NB4 (cell line): Measurements from ENCODE around the gene SLC38A10.

Experiments
- DNase-seq: peaks from one replicate; pipeline ENCODE4 v3.0.0; 2010; ENCODE audit warnings: low read depth
- H3K4me3 ChIP-seq: one replicate; pipeline ENCODE4 v1.5.1; 2011; ENCODE audit warnings: mild to moderate bottlenecking, low read depth, low read length, moderate library complexity
- MYC ChIP-seq: IDR thresholded peaks from 2 replicates; pipeline ENCODE4 v1.6.1; 2011; ENCODE audit warnings: low read depth, low read length
- POLR2A ChIP-seq: IDR thresholded peaks from 2 replicates; pipeline ENCODE4 v1.6.1; 2011; ENCODE audit warnings: mild to moderate bottlenecking; ENCODE audit not compliant: insufficient read length; ENCODE audit errors: extremely low read depth
- TF ChIP-seq, protein P1 (sequence below): IDR thresholded peaks from 2 replicates; pipeline ENCODE4 v1.6.1; 2011; ENCODE audit warnings: low read depth, low read length
- TF ChIP-seq, protein P2 (sequence below): IDR thresholded peaks from one replicate; pipeline ENCODE4 v1.5.1; 2012; ENCODE audit warnings: low read depth, low read length

The SLC38A10 gene

DNA sequence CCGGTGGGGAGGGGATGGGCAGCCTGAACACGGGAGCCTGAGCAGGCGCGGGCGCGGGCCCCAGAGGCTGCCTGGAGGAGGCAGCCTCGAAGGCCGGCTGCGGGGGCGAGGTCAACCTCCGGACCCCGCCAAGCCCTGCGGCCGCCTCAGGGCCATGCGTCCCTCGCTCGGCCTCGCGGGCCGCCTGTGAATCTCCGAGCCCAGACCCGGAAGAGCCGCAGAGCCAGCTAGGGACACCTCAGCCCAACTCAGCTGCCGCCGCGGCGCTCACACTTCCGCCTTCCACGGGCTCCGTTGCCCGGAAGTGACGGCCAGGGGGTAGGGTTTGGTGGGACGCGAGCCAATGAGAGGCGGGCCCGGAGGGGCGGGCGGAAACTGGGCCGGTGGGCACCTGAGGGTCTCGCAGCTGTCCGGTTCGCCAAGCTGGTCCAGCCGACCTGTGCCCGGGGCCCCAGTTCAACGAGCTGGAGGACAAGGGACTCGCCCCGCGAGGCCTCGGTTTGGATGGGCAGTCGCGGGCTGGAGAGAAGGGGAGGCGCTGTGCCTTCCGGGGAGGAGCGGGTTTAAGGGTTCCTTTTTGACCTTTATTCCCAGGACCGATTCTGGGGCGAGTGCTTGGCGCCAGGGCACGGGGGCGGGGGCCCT is at the start of gene SLC38A10:
Gene SLC38A10 (minus strand): TSS at position 277 of the 645 bp plus-strand sequence. CDS start 386 bp downstream, outside the sequence.
- DNase-seq = peak; percentile 94
- TF ChIP-seq, protein P1, sequence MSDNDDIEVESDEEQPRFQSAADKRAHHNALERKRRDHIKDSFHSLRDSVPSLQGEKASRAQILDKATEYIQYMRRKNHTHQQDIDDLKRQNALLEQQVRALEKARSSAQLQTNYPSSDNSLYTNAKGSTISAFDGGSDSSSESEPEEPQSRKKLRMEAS = peak; percentile 24; the same call in 1 of the 2 replicates
- peak; percentile 12; the same call in 1 of the 2 replicates for TF ChIP-seq MYC
- TF ChIP-seq POLR2A = peak; percentile 88
- TF ChIP-seq, protein P2, sequence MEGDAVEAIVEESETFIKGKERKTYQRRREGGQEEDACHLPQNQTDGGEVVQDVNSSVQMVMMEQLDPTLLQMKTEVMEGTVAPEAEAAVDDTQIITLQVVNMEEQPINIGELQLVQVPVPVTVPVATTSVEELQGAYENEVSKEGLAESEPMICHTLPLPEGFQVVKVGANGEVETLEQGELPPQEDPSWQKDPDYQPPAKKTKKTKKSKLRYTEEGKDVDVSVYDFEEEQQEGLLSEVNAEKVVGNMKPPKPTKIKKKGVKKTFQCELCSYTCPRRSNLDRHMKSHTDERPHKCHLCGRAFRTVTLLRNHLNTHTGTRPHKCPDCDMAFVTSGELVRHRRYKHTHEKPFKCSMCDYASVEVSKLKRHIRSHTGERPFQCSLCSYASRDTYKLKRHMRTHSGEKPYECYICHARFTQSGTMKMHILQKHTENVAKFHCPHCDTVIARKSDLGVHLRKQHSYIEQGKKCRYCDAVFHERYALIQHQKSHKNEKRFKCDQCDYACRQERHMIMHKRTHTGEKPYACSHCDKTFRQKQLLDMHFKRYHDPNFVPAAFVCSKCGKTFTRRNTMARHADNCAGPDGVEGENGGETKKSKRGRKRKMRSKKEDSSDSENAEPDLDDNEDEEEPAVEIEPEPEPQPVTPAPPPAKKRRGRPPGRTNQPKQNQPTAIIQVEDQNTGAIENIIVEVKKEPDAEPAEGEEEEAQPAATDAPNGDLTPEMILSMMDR = no peak
- H3K4me3 ChIP-seq = peak within 1 kb of the TSS; percentile 88

DNA sequence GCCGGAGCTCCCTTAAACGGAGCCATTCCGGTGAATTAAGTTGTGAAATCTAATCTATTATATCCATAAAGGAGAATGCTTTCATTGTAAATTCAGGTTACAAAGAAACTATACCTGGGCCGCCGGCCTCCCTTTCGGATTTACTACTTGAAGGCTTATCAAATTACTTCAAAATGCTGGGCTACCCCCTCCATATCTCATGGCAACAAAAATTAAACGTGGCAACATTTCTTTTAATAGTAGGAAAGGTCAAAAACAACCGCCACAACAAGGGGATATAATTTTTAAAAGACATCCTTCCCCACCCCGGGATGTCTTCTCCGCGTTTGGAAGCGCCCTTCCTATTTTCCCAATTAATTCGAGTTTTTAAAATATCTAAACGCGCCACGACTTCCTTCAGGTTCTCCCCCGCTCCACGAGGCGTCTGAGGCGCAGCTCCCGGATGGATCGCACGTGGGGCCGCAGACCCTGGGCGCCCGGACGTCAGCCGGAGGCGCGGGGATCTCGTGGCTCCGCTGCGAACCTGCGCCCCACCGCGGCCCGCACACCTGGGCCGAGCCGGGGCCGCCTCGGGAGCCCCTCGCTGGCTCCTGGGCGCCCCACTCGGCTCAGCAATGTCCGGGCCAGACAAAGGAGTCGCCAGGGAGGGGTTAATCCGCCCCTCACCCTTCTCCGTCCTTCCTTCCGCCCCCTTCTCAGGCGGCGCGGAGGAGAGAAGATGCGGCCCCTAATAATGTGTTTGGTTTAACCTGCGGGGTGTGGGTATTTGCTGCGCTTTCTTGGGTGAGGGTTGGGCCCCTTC is 47.4 kb upstream of the SLC38A10 start:
- no peak for TF ChIP-seq POLR2A
- TF ChIP-seq, protein P2 = no peak
- TF ChIP-seq, protein P1 = no peak
- TF ChIP-seq MYC = no peak
- H3K4me3 ChIP-seq = no peak overlapping the region
- DNase-seq = no peak

DNA sequence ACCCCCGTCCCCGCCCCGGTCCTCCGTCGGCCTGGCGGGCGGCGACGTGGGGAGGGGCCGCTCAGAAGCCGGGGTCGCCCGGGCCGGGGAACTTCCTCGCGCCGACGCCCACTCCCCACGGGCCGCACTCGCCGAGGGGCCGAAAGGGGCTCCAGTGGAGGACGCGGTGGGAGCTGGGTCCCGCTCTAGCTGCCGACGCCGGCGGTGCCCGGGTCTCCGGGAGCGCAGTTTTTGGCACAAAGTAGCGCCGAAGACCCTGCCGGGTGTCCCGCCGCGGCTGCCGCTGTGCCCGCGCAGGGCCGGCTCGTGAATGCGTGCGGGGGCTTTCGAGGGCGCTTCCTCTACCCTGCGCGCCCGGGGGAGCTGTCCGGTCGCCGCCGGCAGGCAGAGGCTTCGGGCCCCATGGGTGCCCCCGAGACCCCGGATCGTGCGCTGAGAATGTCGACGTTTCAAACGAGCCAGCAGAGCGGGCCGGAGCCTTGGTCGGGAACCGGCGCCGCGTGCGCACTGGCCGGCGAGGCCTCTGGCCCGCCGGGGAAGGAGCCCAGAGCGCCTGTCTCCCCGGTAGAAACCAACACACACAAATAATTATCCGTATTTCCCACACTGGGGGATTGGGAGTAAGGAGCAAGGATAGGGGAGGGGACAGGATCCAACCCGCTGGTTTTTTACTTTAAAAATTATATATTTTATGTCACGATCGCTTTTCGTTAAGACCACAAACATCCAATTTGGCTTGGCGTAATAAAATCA is 46.6 kb upstream of the SLC38A10 start:
- no peak overlapping the region for H3K4me3 ChIP-seq
- DNase-seq = no peak
- TF ChIP-seq MYC = no peak
- TF ChIP-seq, protein P1 = no peak
- no peak for TF ChIP-seq POLR2A
- TF ChIP-seq, protein P2 = no peak

DNA sequence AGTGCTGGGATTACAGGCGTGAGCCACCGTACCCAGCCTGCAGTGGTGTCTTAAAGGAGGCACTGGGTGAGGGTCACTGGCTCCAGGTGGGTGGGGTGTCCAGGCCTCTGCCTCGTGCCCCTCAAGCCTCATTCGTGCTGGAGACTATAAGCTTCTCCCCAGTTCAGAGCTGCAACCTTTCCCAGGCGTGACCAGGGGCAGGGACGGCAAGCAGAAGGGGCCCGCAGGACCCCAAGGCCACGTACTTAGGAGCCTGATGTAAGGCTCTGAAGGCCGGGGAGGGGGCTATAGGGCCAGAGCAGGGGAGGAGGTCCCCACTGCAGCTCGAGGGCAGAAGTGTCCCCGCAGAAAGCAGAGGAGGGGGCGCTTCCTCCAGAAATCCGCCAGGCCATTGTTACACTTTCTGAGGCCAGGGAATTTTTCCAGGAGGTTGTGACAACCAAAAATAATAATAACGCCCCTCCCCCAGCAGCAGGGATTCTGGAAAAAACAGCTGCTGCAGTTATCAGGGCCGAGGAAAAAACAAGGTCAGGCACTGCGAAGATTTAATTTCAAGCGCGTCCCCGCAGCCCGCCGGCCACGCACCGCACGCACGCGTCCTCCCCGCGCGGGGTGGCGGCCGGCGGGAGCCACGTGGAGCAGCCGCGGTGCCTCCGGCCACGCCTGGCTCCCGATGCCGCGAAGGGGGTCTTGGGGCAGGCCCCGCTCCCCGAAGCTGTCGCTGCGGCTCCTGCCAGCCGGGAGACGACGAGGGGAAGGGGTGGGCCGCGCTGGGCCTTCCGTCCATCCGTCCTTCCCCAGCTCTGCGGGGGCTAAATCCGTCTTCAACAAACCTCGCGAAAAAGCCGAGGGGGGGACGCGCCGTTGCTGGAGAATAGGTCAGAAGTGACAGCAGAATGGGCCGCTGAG is 45.8 kb upstream of the SLC38A10 start:
- DNase-seq = no peak
- TF ChIP-seq, protein P2 = no peak
- TF ChIP-seq, protein P1 = no peak
- TF ChIP-seq POLR2A = no peak
- no peak for TF ChIP-seq MYC
- no peak overlapping the region for H3K4me3 ChIP-seq
